ENCODE results near the gene SLC2A4RG.

SLC2A4RG gene

GRCh38 chr20:63758152-63758551, 18.6 kb downstream of the SLC2A4RG start:
- Mint-ChIP-seq H3K9me3 (no peaks in the 10 kb centered on the region), H3K27me3 (peaks cover 2% of the 10 kb centered on the region), H3K36me3 (ENCODE audit: low read depth) (peaks cover 87% of the 10 kb centered on the region), H3K27ac (no peak overlapping the region), H3K4me3 (no peak overlapping the region), H3K4me1 (ENCODE audit: low read depth) (no peaks in the 10 kb centered on the region)
- intact Hi-C loops (cut with micrococcal nuclease), result no loop called here

DNA sequence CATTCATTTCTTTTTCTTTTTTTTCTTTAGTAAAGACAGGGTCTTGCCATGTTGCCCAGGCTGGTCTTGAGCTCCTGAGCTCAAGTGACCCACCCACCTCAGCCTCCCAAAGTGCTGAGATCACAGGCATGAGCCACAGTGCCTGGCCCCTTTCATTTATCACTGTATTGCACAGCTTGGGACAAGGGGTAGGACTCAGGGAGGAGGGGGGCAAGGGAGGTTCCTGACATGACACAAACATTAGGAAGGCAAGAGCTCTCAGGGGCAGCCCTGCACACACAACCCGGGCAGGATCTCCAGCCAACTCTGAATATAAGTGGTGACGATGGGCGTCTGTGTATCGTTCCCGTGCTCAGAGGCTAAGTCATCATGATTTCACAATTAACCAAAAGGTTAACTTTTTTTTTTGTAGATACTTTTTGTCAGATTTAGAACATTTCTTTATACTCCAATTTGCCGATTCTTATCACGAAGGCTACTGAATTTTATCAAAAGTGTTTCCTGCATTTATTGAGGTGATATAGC, 19.9 kb downstream of the SLC2A4RG start:
- no peak overlapping the region for H3K27ac Mint-ChIP-seq
- no peaks in the 10 kb centered on the region for H3K4me1 Mint-ChIP-seq (ENCODE audit: low read depth)
- H3K4me3 Mint-ChIP-seq, result no peak overlapping the region
- peaks cover 2% of the 10 kb centered on the region for H3K27me3 Mint-ChIP-seq
- H3K9me3 Mint-ChIP-seq, result no peaks in the 10 kb centered on the region
- intact Hi-C loops (cut with micrococcal nuclease), result no loop called here
- H3K36me3 Mint-ChIP-seq (ENCODE audit: low read depth), result peaks cover 87% of the 10 kb centered on the region

GRCh38 chr20:63765082-63765873, 25.7 kb downstream of the SLC2A4RG start:
- no peaks in the 10 kb centered on the region for H3K9me3 Mint-ChIP-seq
- H3K4me1 Mint-ChIP-seq (ENCODE audit: low read depth), result no peaks in the 10 kb centered on the region
- no peak overlapping the region for H3K27ac Mint-ChIP-seq
- no peak overlapping the region for H3K4me3 Mint-ChIP-seq
- peaks cover 2% of the 10 kb centered on the region for H3K27me3 Mint-ChIP-seq
- intact Hi-C loops (cut with micrococcal nuclease), result no loop called here
- peaks cover 100% of the 10 kb centered on the region for H3K36me3 Mint-ChIP-seq (ENCODE audit: low read depth)

DNA sequence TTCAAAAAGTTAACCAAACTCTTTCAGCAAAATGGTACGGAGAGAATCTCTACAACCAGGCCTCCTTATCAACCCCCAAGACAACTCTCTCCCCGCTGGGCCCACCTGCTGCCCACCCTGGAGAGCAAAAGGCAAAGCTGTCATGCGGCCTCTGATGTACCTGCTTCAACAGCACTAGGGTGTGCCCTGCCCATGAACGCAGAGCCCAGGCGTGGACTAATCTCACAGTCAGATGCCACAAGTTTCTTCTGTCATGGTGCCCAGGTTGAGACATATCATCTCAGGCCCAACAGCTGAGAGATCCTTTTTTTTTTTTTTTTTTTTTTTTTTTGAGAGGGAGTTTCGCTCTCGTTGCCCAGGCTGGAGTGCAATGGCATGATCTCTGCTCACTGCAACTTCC, 26.3 kb downstream of the SLC2A4RG start:
- no peak overlapping the region for H3K4me3 Mint-ChIP-seq
- H3K36me3 Mint-ChIP-seq (ENCODE audit: low read depth), result peaks cover 100% of the 10 kb centered on the region
- no peaks in the 10 kb centered on the region for H3K4me1 Mint-ChIP-seq (ENCODE audit: low read depth)
- intact Hi-C loops (cut with micrococcal nuclease), result no loop called here
- H3K27ac Mint-ChIP-seq, result no peak overlapping the region
- H3K9me3 Mint-ChIP-seq, result no peaks in the 10 kb centered on the region
- peaks cover 1% of the 10 kb centered on the region for H3K27me3 Mint-ChIP-seq

DNA sequence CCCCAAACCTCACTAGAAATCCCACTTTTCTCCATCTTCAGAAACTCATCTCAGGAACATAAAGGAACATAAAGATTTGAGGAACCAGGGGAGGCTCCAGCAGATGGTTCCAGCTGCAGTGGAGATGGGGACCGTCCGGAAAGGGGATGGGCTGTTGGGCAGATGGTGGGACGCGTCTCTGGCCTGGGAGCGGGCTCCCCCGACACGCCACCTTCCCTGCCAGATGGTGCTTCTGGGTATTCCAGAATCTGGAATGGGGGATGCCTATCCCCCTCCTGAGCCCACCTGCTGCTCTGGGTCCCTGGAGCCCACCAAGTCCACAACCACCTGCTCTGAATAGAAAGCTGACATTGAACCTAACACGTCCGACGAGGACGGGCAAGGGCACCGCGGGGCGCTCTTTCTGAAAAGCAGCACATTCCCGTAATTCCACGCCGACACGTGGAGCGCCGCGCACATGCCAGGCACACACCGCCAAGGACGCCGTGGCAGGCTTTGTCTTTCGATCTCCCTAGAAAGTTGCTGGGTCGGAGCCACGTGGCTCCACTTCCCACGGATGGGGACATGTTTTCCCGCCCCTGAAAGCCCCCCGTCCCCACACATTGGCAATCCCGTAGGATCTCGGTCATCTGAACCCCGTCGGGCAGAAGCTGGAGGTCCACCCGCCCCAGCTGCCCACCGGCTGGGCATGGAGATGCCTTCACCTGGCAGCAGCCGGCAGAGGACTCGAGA, 27.3 kb downstream of the SLC2A4RG start:
- H3K9me3 Mint-ChIP-seq, result no peaks in the 10 kb centered on the region

GRCh38 chr20:63767456-63767855, 27.9 kb downstream of the SLC2A4RG start:
- Mint-ChIP-seq H3K4me3 (no peak overlapping the region), H3K27ac (no peak overlapping the region), H3K9me3 (no peaks in the 10 kb centered on the region), H3K36me3 (ENCODE audit: low read depth) (peaks cover 96% of the 10 kb centered on the region), H3K4me1 (ENCODE audit: low read depth) (no peaks in the 10 kb centered on the region), H3K27me3 (peaks cover 1% of the 10 kb centered on the region)
- intact Hi-C loops (cut with micrococcal nuclease), result no loop called here

More for the DNA sequence above, 27.3 kb downstream of the SLC2A4RG start:
- intact Hi-C loops (cut with micrococcal nuclease), result no loop called here
- Mint-ChIP-seq H3K36me3 (ENCODE audit: low read depth) (peaks cover 100% of the 10 kb centered on the region), H3K27ac (no peak overlapping the region), H3K4me3 (no peak overlapping the region), H3K27me3 (peaks cover 1% of the 10 kb centered on the region), H3K4me1 (ENCODE audit: low read depth) (no peaks in the 10 kb centered on the region)

DNA sequence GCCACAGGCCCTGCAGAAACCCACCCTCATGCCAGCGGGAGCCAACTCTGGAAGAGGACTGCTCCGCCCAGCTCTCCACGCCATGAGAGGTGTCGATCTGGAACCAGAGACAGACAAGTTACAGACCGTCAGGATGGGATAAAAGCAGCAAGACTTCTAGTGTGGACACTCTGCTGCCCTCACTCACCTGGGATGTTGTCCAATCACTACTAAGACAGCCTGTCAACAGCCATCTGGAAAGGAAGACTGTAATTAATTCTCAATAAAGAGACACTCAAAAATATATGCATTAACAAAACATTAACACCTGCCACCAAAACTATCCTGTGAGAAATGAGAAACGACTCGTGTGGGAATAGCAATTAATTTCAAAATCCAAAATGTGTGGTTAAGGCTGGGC, 28.3 kb downstream of the SLC2A4RG start:
- H3K4me3 Mint-ChIP-seq, result no peak overlapping the region
- no peak overlapping the region for H3K27ac Mint-ChIP-seq
- H3K9me3 Mint-ChIP-seq, result no peaks in the 10 kb centered on the region
- peaks cover 1% of the 10 kb centered on the region for H3K27me3 Mint-ChIP-seq
- intact Hi-C loops (cut with micrococcal nuclease), result no loop called here
- peaks cover 92% of the 10 kb centered on the region for H3K36me3 Mint-ChIP-seq (ENCODE audit: low read depth)
- H3K4me1 Mint-ChIP-seq (ENCODE audit: low read depth), result no peaks in the 10 kb centered on the region

GRCh38 chr20:63768591-63769515, 29.3 kb downstream of the SLC2A4RG start:
- Mint-ChIP-seq H3K9me3 (no peaks in the 10 kb centered on the region), H3K4me3 (no peak overlapping the region), H3K4me1 (ENCODE audit: low read depth) (no peaks in the 10 kb centered on the region), H3K27me3 (peaks cover 1% of the 10 kb centered on the region), H3K27ac (no peak overlapping the region), H3K36me3 (ENCODE audit: low read depth) (peaks cover 90% of the 10 kb centered on the region)
- intact Hi-C loops (cut with micrococcal nuclease), result no loop called here

DNA sequence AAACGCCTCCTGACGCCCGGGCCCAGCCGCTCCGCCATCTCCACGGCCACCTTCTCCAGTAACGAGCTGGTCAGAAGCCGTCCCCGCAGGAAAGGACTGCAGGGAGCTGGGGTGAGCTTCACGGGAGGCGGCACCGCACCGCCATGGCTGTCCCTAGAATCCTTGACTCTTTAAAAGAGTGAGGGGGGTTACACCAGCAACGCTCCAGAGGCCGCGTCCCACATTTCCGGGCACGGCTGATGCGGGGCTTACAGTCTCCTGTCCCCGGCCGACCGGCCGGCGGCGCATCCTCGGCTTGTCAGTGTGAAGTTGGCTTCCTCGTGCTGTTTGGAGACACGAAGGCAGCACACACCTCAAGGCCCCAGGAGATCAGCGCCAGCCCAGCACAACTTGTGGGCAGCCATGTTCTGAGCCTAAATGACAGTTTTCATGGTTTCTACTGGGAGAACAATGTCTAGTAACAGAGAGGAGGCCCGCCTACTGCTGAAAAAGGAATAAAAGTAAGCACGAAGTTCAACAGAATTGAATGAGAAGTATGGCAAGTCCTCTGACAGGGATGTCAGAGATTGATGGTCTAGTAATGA, 30.4 kb downstream of the SLC2A4RG start:
- Mint-ChIP-seq H3K36me3 (ENCODE audit: low read depth) (peaks cover 88% of the 10 kb centered on the region), H3K9me3 (no peaks in the 10 kb centered on the region), H3K27ac (no peak overlapping the region), H3K27me3 (peaks cover 5% of the 10 kb centered on the region), H3K4me1 (ENCODE audit: low read depth) (peaks cover 8% of the 10 kb centered on the region), H3K4me3 (no peak overlapping the region)
- intact Hi-C loops (cut with micrococcal nuclease), result no loop called here

DNA sequence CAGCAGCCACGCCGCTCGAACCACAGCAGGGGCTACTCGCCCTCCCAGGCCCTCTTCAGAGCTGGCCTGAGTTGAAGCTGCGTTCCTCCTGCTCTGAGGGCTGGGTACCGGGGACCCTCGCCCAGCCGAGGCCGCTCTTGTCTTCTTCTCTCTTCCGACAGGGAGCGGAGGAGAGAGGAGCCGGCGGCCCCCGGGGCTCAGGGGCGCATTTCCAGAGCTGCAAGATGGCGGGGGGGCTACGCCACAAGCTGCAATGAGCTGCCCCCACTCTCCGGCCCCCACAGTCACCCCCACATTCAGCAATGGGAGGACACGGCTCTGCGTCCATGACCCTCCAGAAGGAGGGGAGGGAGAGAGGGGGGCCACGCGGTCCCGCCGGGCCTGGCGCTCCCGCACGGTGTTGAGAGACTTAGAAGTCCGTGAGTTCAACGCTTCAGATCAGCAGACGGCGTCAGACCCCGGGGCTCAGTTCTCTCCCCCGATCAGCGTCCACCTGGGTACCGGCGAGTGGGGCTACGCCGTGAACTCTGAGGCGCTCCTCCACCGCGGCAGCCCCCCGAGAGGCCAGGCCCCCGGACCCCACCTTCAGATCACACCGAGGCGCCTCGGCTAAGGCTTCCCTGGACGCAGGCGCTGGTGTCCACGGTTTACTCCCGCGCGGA, 31.6 kb downstream of the SLC2A4RG start:
- intact Hi-C loops (cut with micrococcal nuclease), result no loop called here
- no peak overlapping the region for H3K27ac Mint-ChIP-seq
- H3K36me3 Mint-ChIP-seq (ENCODE audit: low read depth), result peaks cover 88% of the 10 kb centered on the region
- H3K9me3 Mint-ChIP-seq, result no peaks in the 10 kb centered on the region
- no peak overlapping the region for H3K4me3 Mint-ChIP-seq
- peaks cover 16% of the 10 kb centered on the region for H3K4me1 Mint-ChIP-seq (ENCODE audit: low read depth)
- peaks cover 11% of the 10 kb centered on the region for H3K27me3 Mint-ChIP-seq

DNA sequence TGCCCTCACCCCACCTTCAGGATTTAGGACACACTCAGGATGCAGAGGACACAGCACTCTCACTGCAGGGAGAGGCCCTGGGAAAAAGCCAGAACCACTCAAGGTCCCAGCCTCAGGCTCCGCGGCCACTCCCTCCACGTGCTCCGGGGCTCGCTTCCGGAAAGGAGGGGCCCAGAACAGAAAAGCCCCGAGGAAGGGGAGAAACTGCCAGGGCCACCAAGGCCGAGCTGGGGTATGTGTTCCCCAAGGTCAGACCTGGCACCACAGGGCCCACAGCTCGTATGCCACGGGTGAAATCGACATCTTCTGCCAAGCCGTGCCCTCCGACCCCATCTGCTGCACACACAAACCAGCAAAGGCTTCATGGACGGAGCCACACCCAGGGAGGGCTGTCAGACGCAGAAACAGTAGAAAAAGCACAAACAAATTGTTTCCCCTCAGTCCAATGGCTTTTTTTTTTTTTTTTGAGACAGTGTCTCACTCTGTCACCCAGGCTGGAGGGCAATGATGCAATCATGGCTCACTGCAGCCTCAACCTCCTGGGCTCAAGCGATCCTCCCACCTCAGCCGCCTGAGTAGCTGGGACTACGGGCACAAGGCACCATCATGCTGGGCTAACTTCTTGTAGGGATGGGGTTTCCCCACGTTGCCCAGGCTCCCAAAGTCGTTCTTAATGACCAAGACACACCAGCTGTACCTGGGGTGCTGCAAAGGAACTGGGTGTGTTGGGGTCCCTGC, 33.4 kb downstream of the SLC2A4RG start:
- Mint-ChIP-seq H3K4me3 (no peak overlapping the region), H3K36me3 (ENCODE audit: low read depth) (peaks cover 88% of the 10 kb centered on the region), H3K9me3 (no peaks in the 10 kb centered on the region), H3K27me3 (peaks cover 11% of the 10 kb centered on the region), H3K4me1 (ENCODE audit: low read depth) (peaks cover 16% of the 10 kb centered on the region), H3K27ac (no peak overlapping the region)
- intact Hi-C loops (cut with micrococcal nuclease), result no loop called here

GRCh38 chr20:63773571-63774241, 34.1 kb downstream of the SLC2A4RG start:
- Mint-ChIP-seq H3K9me3 (no peaks in the 10 kb centered on the region), H3K27ac (no peak overlapping the region), H3K4me1 (ENCODE audit: low read depth) (peaks cover 16% of the 10 kb centered on the region), H3K4me3 (no peak overlapping the region), H3K27me3 (peaks cover 11% of the 10 kb centered on the region), H3K36me3 (ENCODE audit: low read depth) (peaks cover 88% of the 10 kb centered on the region)
- intact Hi-C loops (cut with micrococcal nuclease), result no loop called here
